Activated CD4-positive, alpha-beta T cell treated with anti-CD3 and anti-CD28 coated beads, Interleukin-2, amount 50 U/mL, for 1 hour (primary cell): ENCODE measurements around the gene PSMA6.
"Not testable (repeated sequence)": the region's sequence is repeated elsewhere in the genome, so short reads cannot be mapped to it uniquely, and the experiment has no call there.

Experiments used
- DNase-seq: peaks from one replicate; pipeline ENCODE4 v3.0.0-alpha.2; 2020

Gene PSMA6

DNA sequence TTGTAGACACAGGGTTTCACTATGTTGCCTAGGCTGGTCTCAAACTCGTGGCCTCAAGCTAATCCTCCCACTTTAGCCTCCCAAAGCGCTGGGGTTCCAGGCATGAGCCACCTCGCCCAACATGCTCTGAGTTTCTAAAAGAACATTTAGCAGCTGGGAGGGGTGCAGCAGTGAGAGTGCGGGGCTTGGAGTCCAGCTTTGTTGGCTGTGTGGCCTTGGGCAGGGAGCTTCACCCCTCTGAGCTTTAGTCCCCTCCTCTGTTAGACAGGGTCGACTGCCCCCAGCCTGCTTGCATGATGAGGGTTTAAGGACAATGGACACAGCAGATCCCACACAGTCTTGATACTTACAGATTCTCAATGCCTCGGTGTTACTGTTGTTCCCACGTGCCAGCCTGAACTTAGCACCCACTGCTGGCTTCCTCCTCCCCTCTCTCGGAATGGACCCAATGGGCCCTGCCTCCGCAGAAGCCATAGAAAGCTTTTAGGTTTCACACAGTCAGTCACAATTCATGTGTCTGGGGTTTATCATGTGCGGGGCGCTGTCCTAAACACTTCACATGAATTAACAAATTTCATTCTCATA, 54.6 kb downstream of the PSMA6 start:
- DNase-seq, result no peak

DNA sequence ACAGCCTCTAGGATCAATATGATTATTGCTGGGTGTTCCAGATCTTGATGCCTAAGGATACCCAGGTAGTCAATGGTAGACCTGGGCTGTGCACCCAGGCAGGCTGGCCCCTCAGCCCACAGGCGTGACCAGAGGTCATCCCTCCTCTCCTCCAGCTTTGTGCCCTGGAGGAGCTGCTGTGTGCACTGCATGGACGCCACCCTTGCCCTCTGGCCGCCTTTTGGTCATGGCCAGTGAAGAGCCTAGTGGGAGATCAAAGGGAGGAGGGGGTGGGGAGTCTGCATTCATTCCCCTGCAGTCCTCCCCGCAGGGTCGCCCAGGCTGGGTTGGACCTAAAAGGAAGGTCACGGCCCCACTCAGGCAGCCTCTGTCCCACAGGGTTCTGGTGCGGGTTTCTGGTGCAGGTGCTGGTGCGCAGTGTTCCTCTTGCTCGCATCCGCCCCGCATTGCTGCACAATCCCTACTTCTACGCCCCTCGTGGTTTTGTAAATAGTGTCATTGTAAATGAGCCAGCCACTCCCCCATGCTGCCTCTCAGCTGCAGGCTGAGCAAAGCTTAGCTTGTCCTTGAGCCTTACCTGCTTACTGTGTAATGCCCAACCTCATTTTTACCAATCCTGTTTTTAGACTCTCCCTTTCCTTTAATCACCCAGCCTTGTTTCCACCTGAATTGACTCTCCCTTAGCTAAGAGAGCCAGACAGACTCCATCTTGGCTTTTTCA, 55.3 kb downstream of the PSMA6 start:
- DNase-seq, result no peak

GRCh38 chr14:35348044-35348380, 55.8 kb downstream of the PSMA6 start:
- DNase-seq, result not testable (repeated sequence)

- no peak for DNase-seq
Observed at GRCh38 chr14:35349496-35350365, 57.5 kb downstream of the PSMA6 start.

DNA sequence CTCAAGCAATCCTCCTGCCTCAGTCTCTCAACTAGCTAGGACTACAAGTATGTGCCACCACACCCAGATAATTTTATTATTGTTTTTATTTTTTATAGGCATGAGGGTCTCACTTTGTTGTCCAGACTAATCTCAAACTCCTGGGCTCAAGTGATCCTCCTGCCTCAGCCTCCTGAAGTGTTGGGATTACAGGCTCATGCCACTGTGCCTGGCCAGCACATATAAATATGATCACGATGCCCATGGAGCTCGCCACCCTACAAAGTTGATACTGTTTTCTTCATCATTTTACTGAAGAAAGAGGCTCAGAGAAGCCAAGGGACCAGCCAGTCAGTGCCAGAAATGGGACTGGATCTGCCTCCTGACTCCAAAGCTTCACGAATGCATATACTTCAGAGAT, 59.3 kb downstream of the PSMA6 start:
- DNase-seq, result no peak

GRCh38 chr14:35351897-35352273, 59.7 kb downstream of the PSMA6 start:
- DNase-seq, result no peak

DNA sequence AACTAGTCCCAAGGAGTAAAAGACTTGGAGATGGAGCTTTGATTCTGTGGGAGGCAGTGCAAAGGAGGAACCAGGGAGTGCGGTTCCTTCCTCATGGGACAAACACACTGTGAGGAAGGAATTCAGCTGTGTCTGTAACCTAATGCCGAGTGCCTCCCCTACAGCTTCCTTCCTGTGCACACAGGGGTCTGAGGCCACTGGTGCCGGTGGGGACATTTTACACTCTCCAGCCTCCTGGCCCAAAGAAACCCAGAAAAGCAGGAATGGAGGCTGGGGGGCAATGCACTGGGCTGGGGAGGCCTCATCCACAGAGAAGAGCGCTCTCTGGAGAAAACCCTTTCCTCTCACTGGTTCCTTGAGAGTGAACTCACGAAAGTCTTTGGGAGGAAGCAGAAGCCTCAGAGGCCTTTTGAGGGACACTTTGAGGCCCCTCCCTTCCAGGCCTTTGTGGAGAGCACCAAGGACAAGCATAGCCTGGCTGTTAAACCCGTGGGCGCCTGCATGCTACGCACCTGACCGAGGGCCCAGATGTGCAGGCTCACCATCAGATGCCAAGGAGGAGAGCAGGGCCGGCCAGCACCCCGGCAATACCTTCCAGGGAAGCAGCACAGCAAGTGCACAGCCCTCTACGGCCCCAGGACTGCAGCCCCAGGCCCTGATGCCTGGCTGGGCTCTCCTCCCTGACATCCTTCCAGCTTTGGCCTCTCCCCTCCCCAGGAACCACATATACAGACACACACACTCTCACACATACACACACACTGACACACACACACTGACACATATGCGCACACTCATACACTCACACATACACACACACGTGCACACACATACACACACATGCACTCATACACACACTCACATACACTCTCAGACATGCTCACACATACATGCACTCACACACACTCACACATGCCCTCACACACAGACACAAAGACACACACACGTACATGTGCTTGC, 60.4 kb downstream of the PSMA6 start:
- DNase-seq, result no peak

GRCh38 chr14:35353409-35354172, 61.4 kb downstream of the PSMA6 start:
- no peak for DNase-seq

DNA sequence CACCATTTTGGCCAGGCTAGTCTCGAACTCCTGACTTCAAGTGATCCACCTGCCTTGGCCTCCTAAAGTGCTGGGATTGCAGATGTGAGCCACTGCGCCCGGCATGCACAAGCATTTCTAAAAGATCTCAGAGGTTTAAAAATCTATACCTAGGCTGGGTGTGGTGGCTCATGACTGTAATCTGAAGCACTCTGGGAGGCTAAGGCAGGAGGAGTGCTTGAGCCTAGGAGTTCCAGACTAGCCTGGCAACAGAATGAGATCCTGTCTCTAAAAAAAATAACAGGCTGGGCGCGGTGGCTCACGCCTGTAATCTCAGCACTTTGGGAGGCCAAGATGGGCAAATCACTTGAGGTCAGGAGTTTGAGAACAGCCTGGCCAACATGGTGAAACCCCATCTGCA, 63.1 kb downstream of the PSMA6 start:
- DNase-seq, result not testable (repeated sequence)

DNA sequence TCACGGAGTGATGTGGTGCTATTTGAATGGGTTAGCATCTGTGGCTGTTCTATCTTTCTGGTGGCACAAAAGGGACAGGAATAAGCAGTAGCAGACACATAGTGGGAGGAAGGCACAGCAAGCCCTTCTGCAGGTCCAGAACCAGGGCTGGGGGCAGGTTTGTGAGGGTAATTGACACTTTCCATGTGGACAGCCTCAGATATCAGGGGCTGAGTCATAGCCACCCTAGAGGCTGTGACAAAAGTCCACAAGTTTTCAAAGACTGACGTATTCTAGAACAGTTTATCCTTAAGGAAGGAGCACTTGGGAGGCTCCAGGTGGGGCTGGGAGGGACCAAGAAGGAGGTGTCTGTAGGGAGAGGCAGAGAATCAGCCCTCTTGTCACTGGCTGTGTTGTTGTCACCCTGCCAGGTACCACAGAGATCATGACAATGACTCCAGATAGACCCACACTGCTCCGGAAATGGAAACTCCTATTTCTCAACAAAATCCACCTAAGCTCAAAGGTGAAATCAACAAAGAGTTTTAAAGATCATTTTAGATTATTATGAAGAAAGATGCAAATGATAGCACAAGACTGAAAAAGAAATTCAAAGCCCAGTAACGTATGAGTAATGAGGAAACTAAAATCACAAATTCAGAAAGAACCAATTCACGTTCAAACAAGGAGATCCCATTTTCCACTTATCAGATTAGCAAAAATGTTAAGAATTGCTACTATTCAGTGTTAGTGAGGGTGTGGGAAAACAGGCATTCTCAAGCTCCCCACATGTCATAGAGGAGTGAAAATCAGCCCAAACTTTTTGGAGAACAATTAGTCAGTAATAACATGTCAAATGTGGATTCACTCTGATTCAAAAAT, 64.0 kb downstream of the PSMA6 start:
- no peak for DNase-seq

DNA sequence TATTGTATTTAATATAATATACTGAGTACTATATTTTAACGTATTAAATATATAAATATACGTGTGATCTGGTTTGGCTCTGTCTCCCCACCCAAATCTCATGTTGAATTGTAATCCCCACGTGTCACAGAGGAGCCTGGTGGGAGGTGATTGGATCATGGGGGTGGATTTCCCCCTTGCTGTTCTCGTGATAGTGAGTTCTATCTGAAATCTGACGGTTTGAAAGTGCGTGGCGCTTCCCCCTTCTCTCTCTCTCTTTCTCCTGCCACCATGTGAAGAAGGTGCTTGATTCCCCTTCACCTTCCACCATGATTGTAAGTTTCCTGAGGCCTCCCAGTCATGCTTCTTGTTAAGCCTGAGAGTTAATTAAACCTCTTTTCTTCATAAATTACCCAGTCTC, 67.5 kb downstream of the PSMA6 start:
- DNase-seq, result not testable (repeated sequence)

GRCh38 chr14:35361141-35361480, 68.9 kb downstream of the PSMA6 start:
- DNase-seq, result no peak

- no peak for DNase-seq
Observed at GRCh38 chr14:35362450-35362849, 70.3 kb downstream of the PSMA6 start.

GRCh38 chr14:35362911-35363374, 70.8 kb downstream of the PSMA6 start:
- no peak for DNase-seq

DNA sequence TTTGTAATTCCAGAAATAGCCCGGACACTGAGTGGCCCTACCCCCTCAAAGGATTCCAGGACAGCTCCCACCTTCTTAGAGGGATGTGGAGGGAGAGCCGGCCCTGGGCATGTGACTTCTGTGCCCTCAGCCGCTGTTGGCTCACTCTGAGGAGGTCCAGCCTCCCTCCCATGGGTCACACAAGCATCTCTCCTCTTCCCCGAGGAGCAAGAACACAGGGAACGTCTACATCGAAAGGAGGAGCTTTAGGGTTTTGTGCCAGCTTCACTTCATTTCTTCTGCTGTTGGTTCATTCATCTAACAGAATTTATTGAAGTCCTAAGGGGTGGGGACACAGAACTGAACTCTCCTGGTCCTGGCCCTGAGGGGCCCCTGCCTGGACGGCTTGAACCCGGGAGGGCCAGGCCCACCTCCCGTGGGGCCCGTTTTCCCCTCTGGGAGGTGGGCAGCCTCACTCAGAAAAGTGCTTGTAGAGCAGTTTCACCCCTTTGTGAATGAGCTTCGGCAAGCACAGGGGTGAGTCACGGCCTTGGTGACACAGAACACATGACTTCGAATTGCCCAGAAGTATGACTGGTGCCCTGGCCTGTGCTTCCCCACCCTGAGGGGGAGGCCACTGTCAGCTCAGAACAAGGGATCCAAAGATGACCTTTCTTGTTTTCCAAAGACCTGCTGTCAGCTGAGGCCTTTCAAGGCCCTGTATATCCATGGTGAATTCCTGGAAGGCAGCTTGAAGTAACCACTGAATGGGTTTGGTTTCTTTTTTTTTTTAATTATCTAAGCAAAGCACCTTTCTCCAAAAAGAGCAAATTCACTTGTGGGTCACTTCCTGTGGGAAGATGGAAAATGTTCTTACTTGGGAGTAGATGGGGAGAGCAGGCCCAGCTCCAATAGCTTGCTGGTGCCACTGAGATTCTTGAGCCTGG, 73.2 kb downstream of the PSMA6 start:
- peak; percentile 7 for DNase-seq

DNA sequence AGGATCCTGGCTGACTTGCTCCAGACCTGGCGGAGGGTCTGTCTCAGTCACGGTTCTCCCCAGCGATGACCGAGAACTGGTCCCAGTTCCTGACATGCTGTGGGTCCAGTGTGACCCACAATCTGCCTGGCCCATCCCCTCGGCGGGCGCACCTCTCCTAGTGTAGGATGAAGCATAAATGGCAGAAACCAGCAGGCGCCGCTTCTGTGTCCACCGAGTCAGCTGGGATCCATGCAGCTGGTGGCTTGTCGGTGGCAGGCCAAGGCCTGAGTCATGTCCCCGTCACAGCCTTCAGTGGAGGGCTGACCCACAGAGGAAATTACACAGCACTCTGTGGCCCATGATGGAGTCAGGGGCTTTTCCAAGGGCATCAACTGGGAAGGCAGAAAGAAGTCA, 73.9 kb downstream of the PSMA6 start:
- no peak for DNase-seq

GRCh38 chr14:35366521-35366976, 74.4 kb downstream of the PSMA6 start:
- no peak for DNase-seq

GRCh38 chr14:35367056-35367372, 74.8 kb downstream of the PSMA6 start:
- DNase-seq, result no peak
